ENCODE results near the gene CHRNE. TPM values are rescaled to one million over a fixed set of nuclear protein-coding genes. Genes with fewer than 3 reads are reported as not detected.

Gene CHRNE
- total and polyA plus RNA-seq, 2 of the 13 experiments (the other 11 are each of a cell fraction or from before 2014, with no cell fraction given): 0.53 to 0.59 TPM

- TF ChIP-seq AHDC1 (CRISPR knock-in tag; IDR thresholded peaks at IDR 0.05; ENCODE audit: borderline replicate concordance) (peak; percentile 60; the same call in 1 of the 2 replicates), SP140L (CRISPR knock-in tag; IDR thresholded peaks at IDR 0.05; ENCODE audit: borderline replicate concordance) (no peak), FLYWCH1 (CRISPR knock-in tag; IDR thresholded peaks at IDR 0.05) (peak; percentile 42; the same call in 1 of the 2 replicates), HES4 (CRISPR knock-in tag; IDR thresholded peaks at IDR 0.05; ENCODE audit: borderline replicate concordance) (0 out of 2 replicates have a peak, but pooled peaks have one; percentile 4), ZBTB39 (CRISPR knock-in tag; IDR thresholded peaks at IDR 0.05) (peak; percentile 54; the same call in 1 of the 2 replicates), ZNF878 (CRISPR knock-in tag; IDR thresholded peaks at IDR 0.05) (no peak), ISX (CRISPR knock-in tag; conservative IDR thresholded peaks at IDR 0.05) (0 out of 2 replicates have a peak, but pooled peaks have one; percentile 3), ARHGAP35 (CRISPR knock-in tag; IDR thresholded peaks at IDR 0.05; ENCODE audit: borderline replicate concordance) (no peak), MLX (CRISPR knock-in tag; IDR thresholded peaks at IDR 0.05) (0 out of 2 replicates have a peak, but pooled peaks have one; percentile 1), GATA4 (IDR thresholded peaks at IDR 0.05; ENCODE audit: borderline replicate concordance, low read depth) (0 out of 2 replicates have a peak, but pooled peaks have one; percentile 5), ZFP41 (CRISPR knock-in tag; IDR thresholded peaks at IDR 0.05; ENCODE audit: borderline replicate concordance) (no peak), PRDM10 (CRISPR knock-in tag; IDR thresholded peaks at IDR 0.05; ENCODE audit: low read depth) (no peak), ZSCAN31 (CRISPR knock-in tag; IDR thresholded peaks at IDR 0.05; ENCODE audit: low read depth) (peak; percentile 41; the same call in 1 of the 2 replicates), ZNF709 (CRISPR knock-in tag; IDR thresholded peaks at IDR 0.05) (0 out of 2 replicates have a peak, but pooled peaks have one; percentile 9), BHLHE40 (IDR thresholded peaks at IDR 0.05; ENCODE audit: low read length) (no peak), KDM2A (CRISPR knock-in tag; IDR thresholded peaks at IDR 0.05; ENCODE audit: borderline replicate concordance, low read depth) (peak; percentile 34; the same call in 1 of the 2 replicates)
Measured at GRCh38 chr17:4950075-4950745, 47.3 kb upstream of the CHRNE start (continued).
